Mononuclear cell (primary cell): ENCODE results near the gene ARMC8. TPM values are rescaled to one million over a fixed set of nuclear protein-coding genes. Genes with fewer than 3 reads are reported as not detected.

ENCODE experiments used
- H3K27me3 ChIP-seq: 2 replicates; pipeline ENCODE4 v1.6.0; 2011; ENCODE audit warnings: low read length, control low read depth; ENCODE audit not compliant: insufficient read depth
- H3K4me1 ChIP-seq: 2 replicates; pipeline ENCODE4 v1.5.1; 2011; ENCODE audit warnings: mild to moderate bottlenecking, low read length, control low read depth; ENCODE audit not compliant: insufficient read depth
- H3K4me3 ChIP-seq: 2 replicates; pipeline ENCODE4 v1.5.1; 2011; ENCODE audit warnings: mild to moderate bottlenecking, low read length, moderate library complexity
- H3K9me3 ChIP-seq: 2 replicates; pipeline ENCODE4 v1.5.1; 2011; ENCODE audit warnings: low read depth, mild to moderate bottlenecking, control low read depth, low read length
- total RNA-seq: library from RNA; depleted of rRNA; stranded (reverse); fragments of >200 nt; gene quantifications from one replicate; pipeline ENCODE4 v1.2.3, GENCODE V29; 2012

ARMC8 gene
- total RNA-seq, 1 donor, result 147 TPM

- Histone ChIP-seq H3K4me1 (peaks cover 17% of the 10 kb centered on the region), H3K4me3 (no peak overlapping the region), H3K9me3 (no peaks in the 10 kb centered on the region), H3K27me3 (no peaks in the 10 kb centered on the region)
Observed at GRCh38 chr3:138219255-138219654, 32.2 kb downstream of the ARMC8 start.

GRCh38 chr3:138220242-138220641 lies 33.1 kb downstream of the ARMC8 start:
- Histone ChIP-seq H3K27me3 (no peaks in the 10 kb centered on the region), H3K4me3 (no peak overlapping the region), H3K4me1 (peaks cover 17% of the 10 kb centered on the region)

GRCh38 chr3:138220788-138221187 lies 33.7 kb downstream of the ARMC8 start:
- H3K4me1 ChIP-seq, result peaks cover 17% of the 10 kb centered on the region
- H3K27me3 ChIP-seq, result no peaks in the 10 kb centered on the region
- H3K4me3 ChIP-seq, result no peak overlapping the region
- H3K9me3 ChIP-seq, result no peaks in the 10 kb centered on the region

More at GRCh38 chr3:138220242-138220641, 33.1 kb downstream of the ARMC8 start:
- H3K9me3 ChIP-seq, result no peaks in the 10 kb centered on the region

GRCh38 chr3:138222131-138222941 lies 35.2 kb downstream of the ARMC8 start:
- H3K9me3 ChIP-seq, result no peaks in the 10 kb centered on the region
- H3K27me3 ChIP-seq, result no peaks in the 10 kb centered on the region
- H3K4me3 ChIP-seq, result no peak overlapping the region
- peaks cover 17% of the 10 kb centered on the region for H3K4me1 ChIP-seq

GRCh38 chr3:138222942-138223287 lies 35.8 kb downstream of the ARMC8 start:
- Histone ChIP-seq H3K27me3 (no peaks in the 10 kb centered on the region), H3K4me3 (no peak overlapping the region), H3K9me3 (no peaks in the 10 kb centered on the region), H3K4me1 (peaks cover 17% of the 10 kb centered on the region)

GRCh38 chr3:138227650-138228049 lies 40.5 kb downstream of the ARMC8 start:
- Histone ChIP-seq H3K27me3 (no peaks in the 10 kb centered on the region), H3K4me3 (no peak overlapping the region), H3K4me1 (peaks cover 7% of the 10 kb centered on the region), H3K9me3 (no peaks in the 10 kb centered on the region)

- no peaks in the 10 kb centered on the region for H3K4me1 ChIP-seq
- no peaks in the 10 kb centered on the region for H3K9me3 ChIP-seq
- H3K27me3 ChIP-seq, result no peaks in the 10 kb centered on the region
- no peak overlapping the region for H3K4me3 ChIP-seq
Observed at GRCh38 chr3:138230525-138230924, 43.4 kb downstream of the ARMC8 start.

- no peak overlapping the region for H3K4me3 ChIP-seq
- H3K27me3 ChIP-seq, result no peaks in the 10 kb centered on the region
- H3K9me3 ChIP-seq, result no peaks in the 10 kb centered on the region
- no peaks in the 10 kb centered on the region for H3K4me1 ChIP-seq
Observed at GRCh38 chr3:138232705-138233364, 45.7 kb downstream of the ARMC8 start.

GRCh38 chr3:138234401-138235179 lies 47.5 kb downstream of the ARMC8 start:
- H3K4me1 ChIP-seq, result no peaks in the 10 kb centered on the region
- H3K9me3 ChIP-seq, result no peaks in the 10 kb centered on the region
- no peak overlapping the region for H3K4me3 ChIP-seq
- no peaks in the 10 kb centered on the region for H3K27me3 ChIP-seq

GRCh38 chr3:138238711-138239110 lies 51.6 kb downstream of the ARMC8 start:
- Histone ChIP-seq H3K4me3 (no peak overlapping the region), H3K9me3 (no peaks in the 10 kb centered on the region), H3K27me3 (no peaks in the 10 kb centered on the region), H3K4me1 (no peaks in the 10 kb centered on the region)

- Histone ChIP-seq H3K9me3 (no peaks in the 10 kb centered on the region), H3K4me3 (no peak overlapping the region), H3K27me3 (no peaks in the 10 kb centered on the region), H3K4me1 (no peaks in the 10 kb centered on the region)
Observed at GRCh38 chr3:138241061-138241460, 54.0 kb downstream of the ARMC8 start.

GRCh38 chr3:138241676-138242075 lies 54.6 kb downstream of the ARMC8 start:
- Histone ChIP-seq H3K27me3 (no peaks in the 10 kb centered on the region), H3K4me3 (no peak overlapping the region), H3K9me3 (no peaks in the 10 kb centered on the region), H3K4me1 (no peaks in the 10 kb centered on the region)

GRCh38 chr3:138242466-138242865 lies 55.4 kb downstream of the ARMC8 start:
- Histone ChIP-seq H3K9me3 (no peaks in the 10 kb centered on the region), H3K27me3 (no peaks in the 10 kb centered on the region), H3K4me3 (no peak overlapping the region), H3K4me1 (no peaks in the 10 kb centered on the region)

- Histone ChIP-seq H3K4me1 (no peaks in the 10 kb centered on the region), H3K4me3 (no peak overlapping the region), H3K27me3 (no peaks in the 10 kb centered on the region), H3K9me3 (no peaks in the 10 kb centered on the region)
Observed at GRCh38 chr3:138245026-138245425, 57.9 kb downstream of the ARMC8 start.

- Histone ChIP-seq H3K4me1 (no peaks in the 10 kb centered on the region), H3K4me3 (no peak overlapping the region), H3K9me3 (no peaks in the 10 kb centered on the region), H3K27me3 (no peaks in the 10 kb centered on the region)
Observed at GRCh38 chr3:138249636-138250035, 62.5 kb downstream of the ARMC8 start.
